H9 (cell line): Measurements from ENCODE around the gene ERICH2. TPM values are rescaled to one million over a fixed set of nuclear protein-coding genes. Genes with fewer than 3 reads are reported as not detected.

Experiments
- DNase-seq: peaks from one replicate; pipeline ENCODE4 v3.0.0-alpha.2; 2017
- H2AFZ ChIP-seq: one replicate; pipeline ENCODE4 v1.6.1; 2013; ENCODE audit warnings: mild to moderate bottlenecking, low read length, control low read depth, moderate library complexity
- H2AK5ac ChIP-seq: 2 replicates; pipeline ENCODE4 v1.6.1; 2013; ENCODE audit warnings: low read length, control low read depth, mixed read lengths; ENCODE audit not compliant: insufficient read length
- H2BK120ac ChIP-seq: one replicate; pipeline ENCODE4 v1.6.1; 2013; ENCODE audit warnings: low read depth, mild to moderate bottlenecking, low read length, control low read depth, inconsistent platforms; ENCODE audit not compliant: poor library complexity, severe bottlenecking
- H2BK12ac ChIP-seq: 2 replicates; pipeline ENCODE4 v1.6.1; 2013; ENCODE audit warnings: low read length, control low read depth, mixed read lengths, low read depth; ENCODE audit not compliant: insufficient read length
- H2BK15ac ChIP-seq: 2 replicates; pipeline ENCODE4 v1.6.1; 2013; ENCODE audit warnings: low read depth, low read length, control low read depth
- H2BK20ac ChIP-seq: one replicate; pipeline ENCODE4 v1.6.1; 2013; ENCODE audit warnings: low read depth, mild to moderate bottlenecking, low read length, control low read depth, inconsistent platforms; ENCODE audit not compliant: poor library complexity, severe bottlenecking
- H2BK5ac ChIP-seq: 2 replicates; pipeline ENCODE4 v1.6.1; 2013; ENCODE audit warnings: low read length, control low read depth, mixed read lengths; ENCODE audit not compliant: insufficient read length
- H3K14ac ChIP-seq: 2 replicates; pipeline ENCODE4 v1.6.1; 2013; ENCODE audit warnings: low read length, control low read depth; ENCODE audit not compliant: insufficient read depth
- H3K18ac ChIP-seq: 2 replicates; pipeline ENCODE4 v1.6.1; 2013; ENCODE audit warnings: low read depth, mild to moderate bottlenecking, mixed read lengths, low read length, control low read depth; ENCODE audit not compliant: insufficient read length
- H3K23ac ChIP-seq: 2 replicates; pipeline ENCODE4 v1.6.1; 2013; ENCODE audit warnings: low read length, control low read depth, mixed read lengths, low read depth; ENCODE audit not compliant: insufficient read length
- H3K23me2 ChIP-seq: 2 replicates; pipeline ENCODE4 v1.6.1; 2013; ENCODE audit warnings: low read depth, mild to moderate bottlenecking, mixed read lengths, low read length, control low read depth; ENCODE audit not compliant: insufficient read length, poor library complexity, severe bottlenecking
- H3K27ac ChIP-seq: 2 replicates; pipeline ENCODE4 v1.5.1; 2013; ENCODE audit warnings: low read length, control low read depth, mixed read lengths, low read depth; ENCODE audit not compliant: insufficient read length
- H3K27me3 ChIP-seq: 2 replicates; pipeline ENCODE4 v1.6.1; 2013; ENCODE audit warnings: low read length, control low read depth, inconsistent platforms; ENCODE audit not compliant: insufficient read depth
- H3K4ac ChIP-seq: 2 replicates; pipeline ENCODE4 v1.6.1; 2013; ENCODE audit warnings: low read depth, mild to moderate bottlenecking, control low read depth, inconsistent platforms, low read length, moderate library complexity
- H3K4me1 ChIP-seq: 2 replicates; pipeline ENCODE4 v1.6.1; 2013; ENCODE audit warnings: low read length, control low read depth, inconsistent platforms; ENCODE audit not compliant: insufficient read depth
- H3K4me2 ChIP-seq: 2 replicates; pipeline ENCODE4 v1.6.1; 2013; ENCODE audit warnings: low read length, control low read depth, mixed read lengths; ENCODE audit not compliant: insufficient read length, insufficient read depth
- H3K56ac ChIP-seq: 2 replicates; pipeline ENCODE4 v1.6.1; 2013; ENCODE audit warnings: low read depth, mild to moderate bottlenecking, mixed read lengths, low read length, control low read depth; ENCODE audit not compliant: insufficient read length
- H3K79me1 ChIP-seq: 2 replicates; pipeline ENCODE4 v1.6.1; 2013; ENCODE audit warnings: low read depth, mild to moderate bottlenecking, moderate library complexity, low read length, control low read depth, inconsistent platforms; ENCODE audit not compliant: insufficient read depth, poor library complexity, severe bottlenecking
- H3K79me2 ChIP-seq: 2 replicates; pipeline ENCODE4 v1.6.1; 2013; ENCODE audit warnings: low read length, control low read depth, inconsistent platforms; ENCODE audit not compliant: insufficient read depth
- H3K9ac ChIP-seq: 2 replicates; pipeline ENCODE4 v1.6.1; 2013; ENCODE audit warnings: low read length, control low read depth, mixed read lengths; ENCODE audit not compliant: insufficient read length; ENCODE audit errors: extremely low read depth
- H3K9me3 ChIP-seq: one replicate; pipeline ENCODE4 v1.6.1; 2013; ENCODE audit warnings: low read depth, low read length, inconsistent platforms; ENCODE audit not compliant: control insufficient read depth
- H3T11ph ChIP-seq: one replicate; pipeline ENCODE4 v1.6.1; 2013; ENCODE audit warnings: mild to moderate bottlenecking, low read length, control low read depth, inconsistent platforms
- H4K20me1 ChIP-seq: one replicate; pipeline ENCODE4 v1.6.1; 2013; ENCODE audit not compliant: control insufficient read depth, insufficient read length, insufficient read depth
- H4K5ac ChIP-seq: 2 replicates; pipeline ENCODE4 v1.6.1; 2013; ENCODE audit warnings: low read depth, mild to moderate bottlenecking, mixed read lengths, low read length, control low read depth; ENCODE audit not compliant: insufficient read length
- H4K8ac ChIP-seq: replicated peaks from 2 replicates; pipeline ENCODE4 v1.6.1; 2013; ENCODE audit warnings: low read length, control low read depth, mixed read lengths, low read depth; ENCODE audit not compliant: insufficient read length
- H4K91ac ChIP-seq: 2 replicates; pipeline ENCODE4 v1.6.1; 2013; ENCODE audit warnings: low read depth, mild to moderate bottlenecking, moderate library complexity, mixed read lengths, low read length, control low read depth; ENCODE audit not compliant: insufficient read length
- H3K27ac Mint-ChIP-seq, 3 experiments: 2 replicates in 2 of 3; 3 replicates in 1 of 3; pipeline ENCODE4 v1.8.0; 2020 to 2021; ENCODE audit warnings: mixed read lengths in 3 of 3, mild to moderate bottlenecking in 1 of 3, moderate library complexity in 1 of 3
- H3K27me3 Mint-ChIP-seq: 2 replicates; pipeline ENCODE4 v1.8.0; 2021; ENCODE audit warnings: low read depth, mild to moderate bottlenecking, moderate library complexity, mixed read lengths
- H3K36me3 Mint-ChIP-seq, 3 experiments: 2 replicates in 2 of 3; 3 replicates in 1 of 3; pipeline ENCODE4 v1.8.0; 2020 to 2021; ENCODE audit warnings: low read depth in 3 of 3, mixed read lengths in 3 of 3; ENCODE audit not compliant: insufficient read depth in 1 of 3
- H3K4me1 Mint-ChIP-seq, 2 experiments: 2 replicates each; pipeline ENCODE4 v1.8.0; 2020; ENCODE audit warnings: mixed read lengths in 2 of 2
- H3K4me3 Mint-ChIP-seq, 2 experiments: 2 replicates in 1 of 2; 3 replicates in 1 of 2; pipeline ENCODE4 v1.8.0; 2020 to 2021; ENCODE audit warnings: mild to moderate bottlenecking in 2 of 2, mixed read lengths in 2 of 2, moderate library complexity in 1 of 2
- H3K9me3 Mint-ChIP-seq, 2 experiments: 2 replicates in 1 of 2; 3 replicates in 1 of 2; pipeline ENCODE4 v1.8.0; 2020; ENCODE audit warnings: mild to moderate bottlenecking in 2 of 2, mixed read lengths in 2 of 2, moderate library complexity in 1 of 2
- WGBS: extraction: QIAGEN DNeasy Blood & Tissue Kit; methylation state at CpG from one replicate; pipeline ENCODE4 v1.1.7; 2013; ENCODE audit warnings: missing lambda C conversion rate, low lambda C conversion rate, mixed read lengths; ENCODE audit not compliant: insufficient read length; ENCODE audit errors: extremely low coverage; 5-methylcytosine and 5-hydroxymethylcytosine counted together
- total RNA-seq: library from RNA; stranded (reverse); gene quantifications from 2 replicates; pipeline ENCODE4 v1.2.1, GENCODE V29; 2021
- TF ChIP-seq, protein P1 (sequence below): fragments of 200-600 bp; sonication (generic); conservative IDR thresholded peaks from 3 replicates; pipeline ENCODE4 v1.8.0; 2021; ENCODE audit warnings: antibody characterized with exemption, mild to moderate bottlenecking

ERICH2 gene
- total RNA-seq, 1 experiment from 2014 or later, result 1.2 TPM

DNA sequence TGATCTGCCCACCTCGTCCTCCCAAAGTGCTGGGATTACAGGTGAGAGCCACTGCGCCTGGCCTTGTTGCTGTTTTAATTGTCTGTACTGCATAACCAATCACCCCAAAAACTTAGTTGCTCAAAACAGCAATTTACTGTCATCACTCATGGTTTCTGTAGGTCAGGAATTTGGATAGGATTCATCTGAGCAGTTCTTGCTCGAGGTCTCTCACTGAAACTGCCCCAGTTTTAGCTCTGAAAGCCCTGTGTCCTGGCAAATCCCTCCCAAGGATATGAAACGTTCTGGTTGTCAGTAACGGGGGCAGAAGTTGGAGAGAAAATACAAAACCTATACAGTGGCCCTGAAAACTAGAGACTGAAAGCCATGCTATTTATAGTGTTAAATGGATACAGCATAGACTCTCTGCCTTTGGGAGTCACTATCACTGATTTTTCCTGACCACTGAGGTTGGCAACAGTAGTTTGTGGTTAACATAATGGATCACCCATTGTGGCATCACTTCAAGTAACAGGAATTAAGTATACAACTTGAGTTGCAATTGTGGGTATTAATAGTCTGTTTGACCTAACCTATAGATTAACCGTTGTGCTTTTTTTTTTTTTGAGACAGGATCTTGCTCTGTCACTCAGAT is 27.2 kb upstream of the ERICH2 start:
- H3K4me3 Mint-ChIP-seq, result no peak overlapping the region
- DNase-seq, result no peak
- no peak overlapping the region for H3K18ac ChIP-seq

More for the DNA sequence above, 27.2 kb upstream of the ERICH2 start:
- H3K4ac ChIP-seq, result no peak overlapping the region
- no peaks in the 10 kb centered on the region for H3K23me2 ChIP-seq
- no peaks in the 10 kb centered on the region for H3K9me3 ChIP-seq
- no peak overlapping the region for H2BK5ac ChIP-seq
- H3K27ac ChIP-seq, result no peak overlapping the region
- H3K27me3 Mint-ChIP-seq, result peaks cover 2% of the 10 kb centered on the region; the same call in 1 of the 2 replicates
- H2BK12ac ChIP-seq, result no peak overlapping the region
- TF ChIP-seq, protein P1, sequence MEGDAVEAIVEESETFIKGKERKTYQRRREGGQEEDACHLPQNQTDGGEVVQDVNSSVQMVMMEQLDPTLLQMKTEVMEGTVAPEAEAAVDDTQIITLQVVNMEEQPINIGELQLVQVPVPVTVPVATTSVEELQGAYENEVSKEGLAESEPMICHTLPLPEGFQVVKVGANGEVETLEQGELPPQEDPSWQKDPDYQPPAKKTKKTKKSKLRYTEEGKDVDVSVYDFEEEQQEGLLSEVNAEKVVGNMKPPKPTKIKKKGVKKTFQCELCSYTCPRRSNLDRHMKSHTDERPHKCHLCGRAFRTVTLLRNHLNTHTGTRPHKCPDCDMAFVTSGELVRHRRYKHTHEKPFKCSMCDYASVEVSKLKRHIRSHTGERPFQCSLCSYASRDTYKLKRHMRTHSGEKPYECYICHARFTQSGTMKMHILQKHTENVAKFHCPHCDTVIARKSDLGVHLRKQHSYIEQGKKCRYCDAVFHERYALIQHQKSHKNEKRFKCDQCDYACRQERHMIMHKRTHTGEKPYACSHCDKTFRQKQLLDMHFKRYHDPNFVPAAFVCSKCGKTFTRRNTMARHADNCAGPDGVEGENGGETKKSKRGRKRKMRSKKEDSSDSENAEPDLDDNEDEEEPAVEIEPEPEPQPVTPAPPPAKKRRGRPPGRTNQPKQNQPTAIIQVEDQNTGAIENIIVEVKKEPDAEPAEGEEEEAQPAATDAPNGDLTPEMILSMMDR, result no peak
- peaks cover 7 to 10% of the 10 kb centered on the region in 2 experiments for H3K4me1 Mint-ChIP-seq
- no CpG with 5 or more reads among the region's 6 CpGs for WGBS
- no peak overlapping the region for H4K5ac ChIP-seq
- no peak overlapping the region for H2BK20ac ChIP-seq
- H3K79me1 ChIP-seq, result no peaks in the 10 kb centered on the region
- H2AFZ ChIP-seq, result no peak overlapping the region
- H3K79me2 ChIP-seq, result no peaks in the 10 kb centered on the region
- H3K27ac Mint-ChIP-seq, result no peak overlapping the region
- H3K9ac ChIP-seq, result no peak overlapping the region
- H2BK15ac ChIP-seq, result no peak overlapping the region
- no peak overlapping the region for H3K14ac ChIP-seq
- no peak overlapping the region for H3K4me2 ChIP-seq
- no peak overlapping the region for H4K91ac ChIP-seq
- H4K8ac ChIP-seq, result no peak overlapping the region
- H3K23ac ChIP-seq, result no peak overlapping the region
- no peak overlapping the region for H3T11ph ChIP-seq
- no peak overlapping the region for H2BK120ac ChIP-seq
- H3K36me3 Mint-ChIP-seq, result no peaks in the 10 kb centered on the region; a peak in 1 of 7 replicates
- no peaks in the 10 kb centered on the region for H3K27me3 ChIP-seq
- no peaks in the 10 kb centered on the region for H4K20me1 ChIP-seq
- no peaks in the 10 kb centered on the region for H3K9me3 Mint-ChIP-seq
- no peak overlapping the region for H2AK5ac ChIP-seq
- H3K56ac ChIP-seq, result no peak overlapping the region
- no peaks in the 10 kb centered on the region for H3K4me1 ChIP-seq
